GM19463 (cell line): ENCODE measurements around the gene GAB2.
"Not testable (repeated sequence)": the region's sequence is repeated elsewhere in the genome, so short reads cannot be mapped to it uniquely, and the experiment has no call there.

Experiments
- ATAC-seq: cut with Tn5 transposase; IDR thresholded peaks from one replicate; pipeline ENCODE4 v1.9.1; 2021; ENCODE audit warnings: mild to moderate bottlenecking, moderate library complexity; ENCODE audit not compliant: unreplicated experiment

The GAB2 gene

DNA sequence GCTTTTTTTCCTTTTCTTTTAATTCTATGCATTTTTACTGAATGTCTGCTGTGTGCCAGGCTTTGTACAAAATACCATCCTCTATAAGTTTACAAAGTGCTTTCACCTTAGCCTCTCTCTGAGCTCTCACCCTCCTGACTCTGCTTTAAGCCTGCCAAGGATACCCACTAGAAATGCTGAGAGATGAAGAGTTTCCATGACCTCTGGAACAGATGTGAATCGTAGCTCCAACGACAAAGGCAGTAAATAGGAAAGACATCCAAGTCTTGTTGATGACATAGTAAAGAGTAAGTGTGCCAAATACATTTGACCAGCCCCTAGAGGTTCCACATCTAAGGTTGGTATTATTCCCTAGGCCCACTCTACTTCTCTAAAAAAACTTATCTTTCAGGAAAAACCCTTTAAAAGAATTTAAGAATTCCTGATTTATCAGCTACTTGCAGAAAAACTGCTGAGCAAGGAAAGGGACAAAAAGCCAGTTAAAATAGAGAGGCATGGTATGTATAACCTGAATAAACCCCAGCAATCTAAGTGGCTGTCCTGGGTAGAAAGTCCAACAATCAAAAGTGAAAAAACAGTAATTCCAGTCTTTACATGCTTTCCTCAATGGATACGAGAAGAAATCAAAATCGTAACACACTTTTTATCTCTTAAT is 45.4 kb downstream of the GAB2 start:
- ATAC-seq, result no peak

GRCh38 chr11:78371221-78371891 is 46.3 kb downstream of the GAB2 start:
- ATAC-seq, result no peak

DNA sequence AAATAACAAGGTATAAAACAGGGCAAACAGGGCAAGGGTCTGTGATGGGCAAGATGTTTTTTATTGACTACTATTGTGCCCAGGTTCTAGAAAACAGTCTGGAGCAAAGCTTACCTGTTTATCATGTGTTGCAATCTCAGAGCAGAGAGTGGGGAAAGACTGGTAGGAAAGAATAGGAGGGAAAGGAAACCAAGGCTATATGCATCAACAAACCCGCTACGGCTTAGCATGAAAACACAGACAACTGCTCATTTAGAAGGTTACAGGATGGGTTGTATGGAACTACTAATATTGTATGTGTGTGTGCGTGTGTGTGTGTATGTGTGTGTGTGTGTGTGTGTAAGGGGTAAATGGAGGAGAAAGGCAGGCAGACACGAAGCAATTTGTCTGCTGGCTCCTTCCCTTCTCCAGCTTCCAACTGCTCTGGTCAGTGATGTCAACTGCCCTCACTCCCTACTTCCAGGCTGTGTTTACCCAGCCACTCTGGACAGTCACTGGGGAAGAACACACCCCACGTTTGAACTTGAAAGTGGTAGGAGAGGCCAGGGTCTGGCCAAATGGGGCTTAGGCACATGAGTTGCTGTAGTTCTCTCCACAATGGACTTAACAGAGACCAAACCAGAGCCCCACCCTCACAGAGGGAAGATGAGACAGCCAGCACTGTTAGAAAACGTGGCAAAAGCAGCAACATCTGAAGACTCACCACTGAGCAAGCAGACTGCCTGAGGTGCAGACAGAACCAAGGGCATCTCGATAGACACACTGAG is 47.0 kb downstream of the GAB2 start:
- no peak for ATAC-seq

DNA sequence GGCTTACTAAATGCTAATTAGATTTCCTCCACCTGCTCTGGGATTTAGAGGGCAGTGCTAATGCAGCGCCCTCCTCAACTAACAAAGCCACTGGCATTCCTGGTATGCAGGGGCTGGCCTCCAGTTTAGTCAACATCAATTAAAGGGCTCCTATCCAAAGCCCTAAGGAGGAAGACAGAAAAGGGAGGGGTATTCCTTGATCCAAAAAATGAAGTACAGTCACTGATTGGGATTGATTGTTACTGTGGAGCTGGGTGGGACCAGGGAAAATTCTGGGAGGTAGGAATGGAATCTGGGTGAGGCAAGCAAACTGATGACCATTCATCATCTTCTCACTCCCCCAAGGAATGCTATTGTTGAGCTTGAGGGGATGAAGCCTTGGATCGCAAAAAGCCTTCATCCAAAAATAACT is 52.2 kb downstream of the GAB2 start:
- ATAC-seq, result no peak

- ATAC-seq, result no peak
Observed at GRCh38 chr11:78364128-78364751, 53.4 kb downstream of the GAB2 start.

DNA sequence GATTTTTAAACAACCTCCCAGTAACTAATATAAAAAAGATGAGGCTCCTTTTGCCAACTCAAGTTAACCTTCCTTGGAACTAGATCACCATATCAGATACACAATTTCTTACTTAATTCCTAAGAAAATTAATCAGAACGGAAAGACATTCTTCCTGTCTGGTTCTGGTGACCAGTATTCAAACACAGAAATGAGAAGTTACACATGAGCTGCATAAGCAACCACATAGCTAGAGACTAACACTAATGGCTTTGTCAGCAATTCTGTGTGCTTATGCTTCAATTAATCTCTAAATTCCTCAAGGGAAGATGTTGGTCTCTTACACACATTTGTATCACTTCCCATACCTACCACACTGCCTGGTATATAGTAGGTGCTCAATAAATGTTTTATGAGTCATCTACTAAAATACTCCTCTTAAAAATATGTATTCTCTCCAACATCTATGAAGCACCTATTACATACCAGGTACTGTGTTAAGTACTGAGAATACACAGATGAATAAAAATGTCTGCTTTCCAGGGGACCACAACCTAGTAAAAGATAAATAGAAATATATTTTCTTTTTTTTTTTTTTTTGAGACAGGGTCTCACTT is 54.5 kb downstream of the GAB2 start:
- ATAC-seq, result no peak

DNA sequence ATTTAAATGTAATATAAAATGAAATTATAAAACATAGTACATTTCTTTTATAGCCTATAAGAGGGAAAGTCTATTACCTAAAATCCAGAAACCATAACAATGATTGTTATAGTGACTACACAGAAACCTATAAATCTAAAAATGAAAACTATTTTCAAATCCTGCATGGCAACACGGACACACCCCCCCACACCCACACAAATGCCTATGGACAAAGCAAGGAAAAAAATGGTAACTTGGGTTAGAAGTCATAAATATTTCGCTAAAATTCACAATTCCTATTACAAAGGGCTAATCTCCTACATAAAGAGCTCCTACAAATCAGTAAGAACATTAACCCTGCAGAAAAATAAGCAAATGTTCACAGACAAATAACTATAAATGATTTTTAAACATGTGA is 56.4 kb downstream of the GAB2 start:
- no peak for ATAC-seq

- no peak for ATAC-seq
Observed at GRCh38 chr11:78359921-78360320, 57.7 kb downstream of the GAB2 start.

- not testable (repeated sequence) for ATAC-seq
Observed at GRCh38 chr11:78357924-78358323, 59.7 kb downstream of the GAB2 start.

DNA sequence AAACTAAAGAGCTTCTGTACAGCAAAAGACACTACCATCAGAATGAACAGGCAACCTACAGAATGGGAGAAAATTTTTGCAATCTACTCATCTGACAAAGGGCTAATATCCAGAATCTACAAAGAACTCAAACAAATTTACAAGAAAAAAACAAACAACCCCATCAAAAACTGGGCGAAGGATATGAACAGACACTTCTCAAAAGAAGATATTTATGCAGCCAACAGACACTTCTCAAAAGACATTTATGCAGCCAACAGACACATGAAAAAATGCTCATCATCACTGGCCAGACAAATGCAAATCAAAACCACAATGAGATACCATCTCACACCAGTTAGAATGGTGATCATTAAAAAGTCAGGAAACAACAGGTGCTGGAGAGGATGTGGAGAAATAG is 60.2 kb downstream of the GAB2 start:
- ATAC-seq, result not testable (repeated sequence)

DNA sequence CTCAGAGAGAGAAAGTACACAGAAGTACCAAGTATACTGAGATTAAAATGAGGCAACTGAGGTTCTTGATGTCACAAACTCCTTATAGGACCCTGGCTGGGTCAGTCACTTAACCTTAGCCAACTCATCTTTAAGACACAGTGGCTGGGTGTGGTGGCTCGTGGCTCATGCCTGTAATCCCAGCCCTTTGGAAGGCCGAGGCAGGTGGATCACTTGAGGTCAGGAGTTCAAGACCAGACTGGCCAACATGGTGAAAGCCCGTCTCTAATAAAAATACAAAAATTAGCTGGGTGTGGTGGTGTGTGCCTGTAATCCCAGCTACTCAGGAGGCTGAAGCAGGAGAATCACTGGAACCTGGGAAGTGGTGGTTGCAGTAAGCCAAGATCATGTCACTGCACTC is 61.9 kb downstream of the GAB2 start:
- not testable (repeated sequence) for ATAC-seq

GRCh38 chr11:78355309-78355705 is 62.3 kb downstream of the GAB2 start:
- ATAC-seq, result no peak

GRCh38 chr11:78354408-78355308 is 63.0 kb downstream of the GAB2 start:
- no peak for ATAC-seq

GRCh38 chr11:78351979-78352841 is 65.4 kb downstream of the GAB2 start:
- no peak for ATAC-seq

DNA sequence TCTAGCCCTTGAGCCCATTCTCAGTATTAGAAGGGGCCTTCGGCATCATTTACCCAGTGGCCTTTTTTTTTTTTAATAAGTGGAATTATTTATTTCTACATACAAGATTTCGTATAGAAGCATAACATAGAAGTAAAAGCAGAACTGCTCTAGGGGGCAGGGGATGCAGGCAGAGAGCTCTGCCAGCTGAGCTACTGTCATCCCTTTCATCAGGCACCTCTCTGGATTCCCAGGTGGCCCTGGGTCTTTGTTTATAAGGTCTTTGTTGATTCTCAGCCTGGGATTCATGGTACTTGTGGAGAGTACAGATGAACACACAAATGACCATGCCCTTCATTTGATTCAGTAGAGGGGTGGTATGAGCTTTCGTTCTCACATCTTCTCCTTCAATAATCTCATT is 66.4 kb downstream of the GAB2 start:
- no peak for ATAC-seq

DNA sequence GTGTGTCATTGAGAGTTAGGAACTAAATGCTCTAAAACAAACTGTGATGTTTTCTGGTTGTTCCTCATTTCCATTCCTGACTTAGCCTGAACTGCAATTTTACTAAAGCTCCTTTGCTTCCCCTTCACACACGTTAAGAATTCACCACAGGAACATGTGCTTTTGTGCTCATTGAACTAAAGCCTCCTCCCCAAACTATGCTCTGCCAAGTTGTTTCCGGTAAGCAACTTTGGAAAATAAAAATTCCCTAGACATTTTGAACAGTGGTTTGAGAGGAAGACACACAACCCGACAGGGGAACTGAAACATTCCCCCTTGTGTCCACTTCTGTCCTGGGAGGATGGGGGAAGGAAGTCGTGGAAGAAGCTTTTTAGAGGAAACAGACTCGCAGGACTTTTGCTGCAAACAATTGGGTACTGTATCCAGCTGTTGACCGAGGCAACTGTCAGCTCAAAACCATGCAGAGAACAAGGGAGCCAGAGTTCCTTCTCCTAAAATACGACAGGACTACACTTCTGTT is 66.9 kb downstream of the GAB2 start:
- ATAC-seq, result no peak

DNA sequence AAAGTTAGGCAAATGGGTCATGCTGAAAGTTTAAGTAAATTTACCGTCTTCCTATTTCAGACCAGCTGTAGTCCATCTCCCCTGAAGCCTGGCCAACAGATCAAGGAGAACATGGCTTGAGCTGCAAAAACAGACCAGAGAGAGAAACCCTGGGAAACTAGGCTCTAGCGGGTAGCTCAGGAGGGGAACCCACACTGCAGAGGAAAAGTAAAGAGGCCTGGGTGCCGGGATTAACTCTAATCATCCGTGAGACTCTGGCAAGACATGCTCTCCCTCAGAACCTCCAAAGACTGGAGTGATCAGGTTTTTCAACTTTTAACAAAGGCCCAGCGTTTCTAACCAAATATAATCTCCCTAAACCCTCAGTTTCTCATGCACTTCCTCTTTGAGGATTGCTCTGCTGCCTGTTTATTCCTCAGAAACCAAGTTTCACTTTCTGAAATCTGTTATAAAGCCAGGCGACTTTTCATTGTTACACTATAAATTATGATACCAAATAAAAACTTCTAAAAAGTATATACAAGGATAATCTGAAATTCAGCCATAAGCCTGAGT is 67.5 kb downstream of the GAB2 start:
- ATAC-seq, result no peak

- no peak for ATAC-seq
Observed at GRCh38 chr11:78349624-78350023, 68.0 kb downstream of the GAB2 start.

DNA sequence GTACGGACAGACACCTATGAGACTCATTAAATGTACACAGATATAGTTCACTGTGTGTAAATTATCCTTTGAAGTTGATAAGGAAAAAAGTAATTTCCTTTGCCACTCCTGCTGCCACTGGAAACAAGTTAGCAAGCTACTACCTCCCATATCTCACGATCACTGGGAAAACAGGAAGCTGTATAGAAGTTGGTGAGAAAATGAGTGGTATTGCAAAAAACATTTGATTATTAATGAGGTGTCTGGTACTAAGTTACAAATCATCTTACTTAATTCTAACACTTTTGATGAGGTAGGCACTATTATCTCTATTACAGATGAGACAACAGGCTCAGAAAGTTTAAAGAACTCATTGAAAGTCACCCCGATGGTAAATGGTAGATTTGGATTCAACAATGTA is 68.5 kb downstream of the GAB2 start:
- no peak for ATAC-seq
